ENCODE data around the gene TMEM254.

DNA sequence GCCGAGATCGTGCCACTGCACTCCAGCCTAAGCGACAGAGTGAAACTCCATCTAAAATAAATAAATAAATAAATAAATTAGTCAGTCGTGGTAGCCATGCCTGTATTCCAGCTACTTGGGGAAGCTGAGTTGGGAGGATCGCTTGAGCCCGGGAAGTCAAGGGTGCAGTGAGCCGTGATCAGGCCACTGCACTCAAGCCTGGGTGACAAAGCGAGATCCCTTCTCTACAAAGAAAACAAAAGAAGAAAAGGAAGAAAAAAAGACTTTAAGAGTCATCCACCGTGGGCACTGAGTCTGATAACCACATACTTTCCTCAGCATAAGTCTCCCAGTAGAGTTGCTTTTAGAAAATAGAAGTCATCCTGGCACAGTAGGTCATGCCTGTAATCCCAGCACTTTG lies 2.6 kb downstream of the TMEM254 start:
- no peak for TF ChIP-seq MEIS1 (CRISPR knock-in tag; IDR thresholded peaks at IDR 0.05; ENCODE audit: borderline replicate concordance)
- TF ChIP-seq ZNF621 (tag by site-specific recombination; IDR thresholded peaks at IDR 0.05) = no peak
- TF ChIP-seq ZBTB8A (tag by site-specific recombination; IDR thresholded peaks at IDR 0.05) = no peak
- no peak for TF ChIP-seq ZNF292 (tag by site-specific recombination; IDR thresholded peaks at IDR 0.05; ENCODE audit: borderline replicate concordance, low read depth)
- TF ChIP-seq YY1 (tag by site-specific recombination; IDR thresholded peaks at IDR 0.05) = no peak
- TF ChIP-seq ZNF558 (tag by site-specific recombination; IDR thresholded peaks at IDR 0.05) = no peak
- TF ChIP-seq BCL11A (tag by site-specific recombination; IDR thresholded peaks at IDR 0.05; ENCODE audit: low read depth) = no peak
- TF ChIP-seq ZNF76 (tag by site-specific recombination; IDR thresholded peaks at IDR 0.05; ENCODE audit: borderline replicate concordance, low read depth) = no peak
- TF ChIP-seq, protein P1, sequence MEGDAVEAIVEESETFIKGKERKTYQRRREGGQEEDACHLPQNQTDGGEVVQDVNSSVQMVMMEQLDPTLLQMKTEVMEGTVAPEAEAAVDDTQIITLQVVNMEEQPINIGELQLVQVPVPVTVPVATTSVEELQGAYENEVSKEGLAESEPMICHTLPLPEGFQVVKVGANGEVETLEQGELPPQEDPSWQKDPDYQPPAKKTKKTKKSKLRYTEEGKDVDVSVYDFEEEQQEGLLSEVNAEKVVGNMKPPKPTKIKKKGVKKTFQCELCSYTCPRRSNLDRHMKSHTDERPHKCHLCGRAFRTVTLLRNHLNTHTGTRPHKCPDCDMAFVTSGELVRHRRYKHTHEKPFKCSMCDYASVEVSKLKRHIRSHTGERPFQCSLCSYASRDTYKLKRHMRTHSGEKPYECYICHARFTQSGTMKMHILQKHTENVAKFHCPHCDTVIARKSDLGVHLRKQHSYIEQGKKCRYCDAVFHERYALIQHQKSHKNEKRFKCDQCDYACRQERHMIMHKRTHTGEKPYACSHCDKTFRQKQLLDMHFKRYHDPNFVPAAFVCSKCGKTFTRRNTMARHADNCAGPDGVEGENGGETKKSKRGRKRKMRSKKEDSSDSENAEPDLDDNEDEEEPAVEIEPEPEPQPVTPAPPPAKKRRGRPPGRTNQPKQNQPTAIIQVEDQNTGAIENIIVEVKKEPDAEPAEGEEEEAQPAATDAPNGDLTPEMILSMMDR (tag by site-specific recombination; IDR thresholded peaks at IDR 0.05) = no peak
- TF ChIP-seq IKZF3 (tag by site-specific recombination; IDR thresholded peaks at IDR 0.05) = no peak
- no peak for TF ChIP-seq MZF1 (tag by site-specific recombination; IDR thresholded peaks at IDR 0.05; ENCODE audit: borderline replicate concordance)
- TF ChIP-seq ZNF138 (tag by site-specific recombination; IDR thresholded peaks at IDR 0.05; ENCODE audit: borderline replicate concordance) = no peak

Measured in HEK293 (cell line).